ENCODE results near the gene ADCK1.
A peak's percentile ranks its signal among the peaks of the same experiment; 100 is the strongest.

ADCK1 gene

GRCh38 chr14:77861201-77861600 lies 61.3 kb downstream of the ADCK1 start:
- Histone ChIP-seq H3K79me2 (peaks cover 3% of the 10 kb centered on the region), H3K4me3 (ENCODE audit: low read depth, low read length) (no peak overlapping the region), H3K9ac (no peak overlapping the region), H3K27ac (no peak overlapping the region), H3K9me3 (ENCODE audit: control insufficient read depth, low read length) (no peaks in the 10 kb centered on the region), H2AFZ (no peak overlapping the region), H3K4me2 (ENCODE audit: low read length) (no peak overlapping the region), H3K36me3 (ENCODE audit: control insufficient read depth, insufficient read depth, low read length) (no peaks in the 10 kb centered on the region), H3K4me1 (no peaks in the 10 kb centered on the region), H3K27me3 (ENCODE audit: control insufficient read depth, insufficient read depth, low read length) (no peaks in the 10 kb centered on the region)
- TF ChIP-seq CTCF (IDR thresholded peaks at IDR 0.05), result no peak

- Histone ChIP-seq H3K36me3 (ENCODE audit: control insufficient read depth, insufficient read depth, low read length) (no peaks in the 10 kb centered on the region), H3K27ac (no peak overlapping the region)
- TF ChIP-seq CTCF (IDR thresholded peaks at IDR 0.05), result peak; percentile 97
Observed at GRCh38 chr14:77862154-77862786, 62.4 kb downstream of the ADCK1 start.

GRCh38 chr14:77864085-77864484 lies 64.2 kb downstream of the ADCK1 start:
- Histone ChIP-seq H3K36me3 (ENCODE audit: control insufficient read depth, insufficient read depth, low read length) (no peaks in the 10 kb centered on the region), H3K9ac (no peak overlapping the region), H3K27ac (no peak overlapping the region), H3K79me2 (peaks cover 3% of the 10 kb centered on the region), H3K4me1 (no peaks in the 10 kb centered on the region), H3K27me3 (ENCODE audit: control insufficient read depth, insufficient read depth, low read length) (no peaks in the 10 kb centered on the region), H2AFZ (no peak overlapping the region), H3K4me3 (ENCODE audit: low read depth, low read length) (no peak overlapping the region), H3K9me3 (ENCODE audit: control insufficient read depth, low read length) (no peaks in the 10 kb centered on the region), H3K4me2 (ENCODE audit: low read length) (no peak overlapping the region)
- TF ChIP-seq CTCF (IDR thresholded peaks at IDR 0.05), result no peak

More at GRCh38 chr14:77862154-77862786, 62.4 kb downstream of the ADCK1 start:
- Histone ChIP-seq H3K4me1 (no peaks in the 10 kb centered on the region), H3K79me2 (peaks cover 3% of the 10 kb centered on the region), H2AFZ (no peak overlapping the region), H3K27me3 (ENCODE audit: control insufficient read depth, insufficient read depth, low read length) (no peaks in the 10 kb centered on the region), H3K9ac (no peak overlapping the region), H3K9me3 (ENCODE audit: control insufficient read depth, low read length) (no peaks in the 10 kb centered on the region), H3K4me3 (ENCODE audit: low read depth, low read length) (no peak overlapping the region), H3K4me2 (ENCODE audit: low read length) (no peak overlapping the region)

GRCh38 chr14:77864580-77864979 lies 64.7 kb downstream of the ADCK1 start:
- no peak overlapping the region for H3K4me2 ChIP-seq (ENCODE audit: low read length)
- H2AFZ ChIP-seq, result no peak overlapping the region
- H3K4me3 ChIP-seq (ENCODE audit: low read depth, low read length), result no peak overlapping the region
- H3K4me1 ChIP-seq, result no peaks in the 10 kb centered on the region
- no peak overlapping the region for H3K9ac ChIP-seq
- no peaks in the 10 kb centered on the region for H3K36me3 ChIP-seq (ENCODE audit: control insufficient read depth, insufficient read depth, low read length)
- no peaks in the 10 kb centered on the region for H3K9me3 ChIP-seq (ENCODE audit: control insufficient read depth, low read length)
- no peaks in the 10 kb centered on the region for H3K27me3 ChIP-seq (ENCODE audit: control insufficient read depth, insufficient read depth, low read length)
- H3K79me2 ChIP-seq, result peaks cover 3% of the 10 kb centered on the region
- no peak for TF ChIP-seq CTCF (IDR thresholded peaks at IDR 0.05)
- no peak overlapping the region for H3K27ac ChIP-seq

- Histone ChIP-seq H3K4me1 (no peaks in the 10 kb centered on the region), H3K9me3 (ENCODE audit: control insufficient read depth, low read length) (no peaks in the 10 kb centered on the region), H3K4me3 (ENCODE audit: low read depth, low read length) (no peak overlapping the region), H3K36me3 (ENCODE audit: control insufficient read depth, insufficient read depth, low read length) (no peaks in the 10 kb centered on the region), H3K79me2 (peaks cover 3% of the 10 kb centered on the region), H3K27ac (no peak overlapping the region), H3K27me3 (ENCODE audit: control insufficient read depth, insufficient read depth, low read length) (no peaks in the 10 kb centered on the region), H3K4me2 (ENCODE audit: low read length) (no peak overlapping the region), H2AFZ (no peak overlapping the region), H3K9ac (no peak overlapping the region)
- no peak for TF ChIP-seq CTCF (IDR thresholded peaks at IDR 0.05)
Observed at GRCh38 chr14:77865455-77865854, 65.5 kb downstream of the ADCK1 start.

All from parathyroid adenoma (tissue), 2 donors.